NCI-H2196 (cell line): ENCODE data around the gene ACCS.

ENCODE experiments used
- DNase-seq: peaks from one replicate; lab custom pipeline; 2025; ENCODE audit not compliant: unreplicated experiment; lab: John Stamatoyannopoulos, UW

ACCS gene

GRCh38 chr11:44065841-44066731, at the start of gene ACCS:
TSS of gene ACCS (plus strand) at chr11:44066270. CDS start at chr11:44067628, 1,358 bp downstream.
- peak; percentile 93 for DNase-seq

GRCh38 chr11:44016546-44017442, 49.3 kb upstream of the ACCS start:
- DNase-seq, result no peak

- DNase-seq, result no peak
Observed at GRCh38 chr11:44017443-44018126, 48.5 kb upstream of the ACCS start.

- DNase-seq, result no peak
Observed at GRCh38 chr11:44018127-44018521, 47.9 kb upstream of the ACCS start.

- no peak for DNase-seq
Observed at GRCh38 chr11:44018829-44019228, 47.2 kb upstream of the ACCS start.

GRCh38 chr11:44024977-44025376, 41.1 kb upstream of the ACCS start:
- no peak for DNase-seq

- DNase-seq, result no peak
Observed at GRCh38 chr11:44025727-44026126, 40.3 kb upstream of the ACCS start.

- DNase-seq, result no peak
Observed at GRCh38 chr11:44028401-44028800, 37.7 kb upstream of the ACCS start.

GRCh38 chr11:44028816-44029506, 37.1 kb upstream of the ACCS start:
- DNase-seq, result no peak

GRCh38 chr11:44029507-44029845, 36.6 kb upstream of the ACCS start:
- DNase-seq, result no peak

- no peak for DNase-seq
Observed at GRCh38 chr11:44029977-44030911, 35.8 kb upstream of the ACCS start.

- no peak for DNase-seq
Observed at GRCh38 chr11:44030996-44031395, 35.1 kb upstream of the ACCS start.

- no peak for DNase-seq
Observed at GRCh38 chr11:44031549-44031948, 34.5 kb upstream of the ACCS start.

- no peak for DNase-seq
Observed at GRCh38 chr11:44032299-44033085, 33.6 kb upstream of the ACCS start.

- DNase-seq, result no peak
Observed at GRCh38 chr11:44033411-44033850, 32.6 kb upstream of the ACCS start.

- no peak for DNase-seq
Observed at GRCh38 chr11:44033856-44034255, 32.2 kb upstream of the ACCS start.

GRCh38 chr11:44034639-44035038, 31.4 kb upstream of the ACCS start:
- DNase-seq, result no peak

GRCh38 chr11:44036811-44037657, 29.0 kb upstream of the ACCS start:
- peak; percentile 68 for DNase-seq
